ENCODE data around the gene FGGY. TPM values are rescaled to one million over a fixed set of nuclear protein-coding genes. Genes with fewer than 3 reads are reported as not detected.
A peak's percentile ranks its signal among the peaks of the same experiment; 100 is the strongest.
"Not testable (repeated sequence)": the region's sequence is repeated elsewhere in the genome, so short reads cannot be mapped to it uniquely, and the experiment has no call there.

Gene FGGY
- total RNA-seq, 1 donor from 2014 or later: 27.8 TPM

- no peak for DNase-seq (ENCODE audit: low read depth)
These were observed 185.1 kb downstream of the FGGY start for GRCh38 chr1:59481881-59482505.

GRCh38 chr1:59482986-59483385 lies 186.1 kb downstream of the FGGY start:
- DNase-seq (ENCODE audit: low read depth): no peak

- peak; percentile 79 for DNase-seq (ENCODE audit: low read depth)
These were observed 187.2 kb downstream of the FGGY start for GRCh38 chr1:59484096-59484495.

GRCh38 chr1:59485171-59485570 lies 188.3 kb downstream of the FGGY start:
- no peak for DNase-seq (ENCODE audit: low read depth)

- no peak for DNase-seq (ENCODE audit: low read depth)
These were observed 189.1 kb downstream of the FGGY start for GRCh38 chr1:59485949-59486348.

- DNase-seq (ENCODE audit: low read depth): no peak
These were observed 189.7 kb downstream of the FGGY start for GRCh38 chr1:59486615-59487014.

GRCh38 chr1:59487335-59488031 lies 190.6 kb downstream of the FGGY start:
- DNase-seq (ENCODE audit: low read depth): peak; percentile 47

- DNase-seq (ENCODE audit: low read depth): no peak
These were observed 195.6 kb downstream of the FGGY start for GRCh38 chr1:59492500-59492899.

GRCh38 chr1:59494145-59494833 lies 197.4 kb downstream of the FGGY start:
- no peak for DNase-seq (ENCODE audit: low read depth)

- DNase-seq (ENCODE audit: low read depth): not testable (repeated sequence)
These were observed 199.3 kb downstream of the FGGY start for GRCh38 chr1:59496156-59496555.

GRCh38 chr1:59497616-59498015 lies 200.7 kb downstream of the FGGY start:
- DNase-seq (ENCODE audit: low read depth): no peak

GRCh38 chr1:59498640-59499039 lies 201.7 kb downstream of the FGGY start:
- peak; percentile 64 for DNase-seq (ENCODE audit: low read depth)

GRCh38 chr1:59499273-59499942 lies 202.5 kb downstream of the FGGY start:
- DNase-seq (ENCODE audit: low read depth): peak; percentile 83

GRCh38 chr1:59499943-59500569 lies 203.2 kb downstream of the FGGY start:
- peak; percentile 48 for DNase-seq (ENCODE audit: low read depth)

GRCh38 chr1:59500950-59501742 lies 204.3 kb downstream of the FGGY start:
- DNase-seq (ENCODE audit: low read depth): peak; percentile 47

- DNase-seq (ENCODE audit: low read depth): peak; percentile 74
These were observed 205.3 kb downstream of the FGGY start for GRCh38 chr1:59502009-59502691.

GRCh38 chr1:59504276-59504675 lies 207.4 kb downstream of the FGGY start:
- no peak for DNase-seq (ENCODE audit: low read depth)

- DNase-seq (ENCODE audit: low read depth): no peak
These were observed 208.7 kb downstream of the FGGY start for GRCh38 chr1:59505596-59506028.

GRCh38 chr1:59506952-59507351 lies 210.1 kb downstream of the FGGY start:
- DNase-seq (ENCODE audit: low read depth): peak; percentile 77

GRCh38 chr1:59509341-59509875 lies 212.5 kb downstream of the FGGY start:
- no peak for DNase-seq (ENCODE audit: low read depth)
